IMR-90 (cell line): ENCODE data around the gene C5orf15.

Experiments
- BHLHE40 ChIP-seq: fragments of 150-350 bp; IDR thresholded peaks from 2 replicates; pipeline ENCODE4 v1.6.1; 2016; ENCODE audit warnings: mild to moderate bottlenecking, low read depth, low read length
- CEBPB ChIP-seq: IDR thresholded peaks from 2 replicates; pipeline ENCODE4 v1.6.1; 2012; ENCODE audit warnings: low read depth, low read length, improper control_type of control experiment
- CHD1 ChIP-seq: IDR thresholded peaks from 2 replicates; pipeline ENCODE4 v1.6.1; 2012; ENCODE audit warnings: low read depth, low read length, improper control_type of control experiment
- ELK1 ChIP-seq: fragments of 150-350 bp; IDR thresholded peaks from 2 replicates; pipeline ENCODE4 v1.6.1; 2016; ENCODE audit warnings: low read depth, mild to moderate bottlenecking, low read length, moderate library complexity, borderline replicate concordance
- MAFK ChIP-seq: IDR thresholded peaks from 2 replicates; pipeline ENCODE4 v1.6.1; 2012; ENCODE audit warnings: low read depth, low read length, improper control_type of control experiment
- MAZ ChIP-seq: IDR thresholded peaks from 2 replicates; pipeline ENCODE4 v1.6.1; 2012; ENCODE audit warnings: low read depth, mild to moderate bottlenecking, low read length, improper control_type of control experiment, moderate library complexity, borderline replicate concordance
- MXI1 ChIP-seq: IDR thresholded peaks from 2 replicates; pipeline ENCODE4 v1.6.1; 2012; ENCODE audit warnings: low read depth, mild to moderate bottlenecking, low read length, moderate library complexity, borderline replicate concordance
- NFE2L2 ChIP-seq: fragments of 150-350 bp; IDR thresholded peaks from 2 replicates; pipeline ENCODE4 v1.6.1; 2016; ENCODE audit warnings: low read depth, mild to moderate bottlenecking, low read length
- POLR2A ChIP-seq: IDR thresholded peaks from 2 replicates; pipeline ENCODE4 v1.6.1; 2012; ENCODE audit warnings: mild to moderate bottlenecking, low read depth, low read length
- RAD21 ChIP-seq: IDR thresholded peaks from 2 replicates; pipeline ENCODE4 v1.6.1; 2012; ENCODE audit warnings: low read length, improper control_type of control experiment
- RFX5 ChIP-seq: IDR thresholded peaks from 2 replicates; pipeline ENCODE4 v1.8.0; 2012; ENCODE audit warnings: low read depth, mild to moderate bottlenecking, low read length, moderate library complexity
- SMC3 ChIP-seq: fragments of 150-350 bp; IDR thresholded peaks from 2 replicates; pipeline ENCODE4 v1.6.1; 2016; ENCODE audit warnings: low read depth, mild to moderate bottlenecking, antibody characterized with exemption, low read length, moderate library complexity
- TF ChIP-seq, protein P1 (sequence below): conservative IDR thresholded peaks from 2 replicates; pipeline ENCODE4 v1.5.1; 2012; ENCODE audit warnings: mild to moderate bottlenecking, low read depth, low read length, improper control_type of control experiment

DNA sequence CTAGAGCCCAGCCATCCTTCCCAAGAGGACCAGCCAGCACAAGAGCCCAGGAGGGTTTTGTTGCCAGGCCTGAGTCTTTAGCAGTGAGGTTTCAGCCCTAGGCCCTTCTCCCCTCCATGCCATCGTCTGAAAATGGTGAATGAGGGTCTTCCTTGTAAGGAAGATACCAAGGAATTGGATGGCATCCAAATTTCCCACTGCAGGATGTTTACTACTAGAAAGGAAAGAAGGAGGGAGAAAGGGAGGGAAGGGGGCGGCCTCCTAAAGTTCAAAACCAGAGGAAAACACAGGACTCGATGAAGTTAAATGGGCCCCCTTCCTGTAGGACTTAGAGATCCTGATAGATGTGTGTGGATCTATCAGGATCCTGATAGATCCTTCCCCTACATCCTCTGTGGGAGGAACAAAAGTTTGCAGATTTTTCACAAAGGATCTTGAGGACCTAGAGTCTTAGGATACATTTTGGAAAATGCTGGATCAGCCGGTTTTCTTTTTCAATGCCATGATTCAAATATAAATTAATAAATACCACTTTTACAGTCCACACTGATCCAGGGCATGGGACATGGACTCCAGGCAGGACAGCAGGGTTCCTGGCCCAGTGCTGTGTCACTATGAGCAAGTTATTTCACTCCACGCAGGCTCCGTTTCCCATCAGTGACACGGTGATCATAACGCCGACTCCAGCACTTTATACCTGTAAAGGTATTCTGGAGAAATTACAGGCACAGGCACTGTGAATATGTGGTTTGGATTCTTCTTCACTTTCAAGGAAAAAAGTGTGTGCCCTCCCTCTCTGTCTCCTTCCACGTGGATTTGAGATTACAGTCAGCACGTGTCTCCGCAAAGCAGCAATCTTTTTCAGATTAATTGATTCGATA is 40.9 kb downstream of the C5orf15 start:
- no peak for TF ChIP-seq RFX5
- no peak for TF ChIP-seq CEBPB
- no peak for TF ChIP-seq POLR2A
- TF ChIP-seq, protein P1, sequence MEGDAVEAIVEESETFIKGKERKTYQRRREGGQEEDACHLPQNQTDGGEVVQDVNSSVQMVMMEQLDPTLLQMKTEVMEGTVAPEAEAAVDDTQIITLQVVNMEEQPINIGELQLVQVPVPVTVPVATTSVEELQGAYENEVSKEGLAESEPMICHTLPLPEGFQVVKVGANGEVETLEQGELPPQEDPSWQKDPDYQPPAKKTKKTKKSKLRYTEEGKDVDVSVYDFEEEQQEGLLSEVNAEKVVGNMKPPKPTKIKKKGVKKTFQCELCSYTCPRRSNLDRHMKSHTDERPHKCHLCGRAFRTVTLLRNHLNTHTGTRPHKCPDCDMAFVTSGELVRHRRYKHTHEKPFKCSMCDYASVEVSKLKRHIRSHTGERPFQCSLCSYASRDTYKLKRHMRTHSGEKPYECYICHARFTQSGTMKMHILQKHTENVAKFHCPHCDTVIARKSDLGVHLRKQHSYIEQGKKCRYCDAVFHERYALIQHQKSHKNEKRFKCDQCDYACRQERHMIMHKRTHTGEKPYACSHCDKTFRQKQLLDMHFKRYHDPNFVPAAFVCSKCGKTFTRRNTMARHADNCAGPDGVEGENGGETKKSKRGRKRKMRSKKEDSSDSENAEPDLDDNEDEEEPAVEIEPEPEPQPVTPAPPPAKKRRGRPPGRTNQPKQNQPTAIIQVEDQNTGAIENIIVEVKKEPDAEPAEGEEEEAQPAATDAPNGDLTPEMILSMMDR: no peak
- no peak for TF ChIP-seq SMC3
- TF ChIP-seq MXI1: no peak
- TF ChIP-seq CHD1: no peak
- no peak for TF ChIP-seq ELK1
- TF ChIP-seq NFE2L2: no peak
- no peak for TF ChIP-seq MAZ
- TF ChIP-seq BHLHE40: no peak
- peak; percentile 63 for TF ChIP-seq MAFK
- TF ChIP-seq RAD21: no peak
